ENCODE measurements around the gene PXT1.
"Not testable (repeated sequence)": the region's sequence is repeated elsewhere in the genome, so short reads cannot be mapped to it uniquely, and the experiment has no call there.

Gene PXT1

GRCh38 chr6:36442671-36443470, at the start of gene PXT1, which contains the start of gene KCTD20:
Gene PXT1 (minus strand): TSS chr6:36442854. CDS start chr6:36426082, 16,772 bp downstream.
Gene KCTD20 (plus strand): TSS chr6:36443000. CDS start chr6:36470098, 27,098 bp downstream.
- peak; percentile 14 for DNase-seq

- no peak for DNase-seq
Observed at GRCh38 chr6:36492092-36492491, 49.4 kb upstream of the PXT1 start.

GRCh38 chr6:36491378-36491965, 48.8 kb upstream of the PXT1 start:
- no peak for DNase-seq

GRCh38 chr6:36489426-36489825, 46.8 kb upstream of the PXT1 start:
- no peak for DNase-seq

GRCh38 chr6:36488221-36488620, 45.6 kb upstream of the PXT1 start:
- no peak for DNase-seq

- no peak for DNase-seq
Observed at GRCh38 chr6:36487698-36488097, 45.0 kb upstream of the PXT1 start.

- no peak for DNase-seq
Observed at GRCh38 chr6:36484736-36485135, 42.1 kb upstream of the PXT1 start.

GRCh38 chr6:36483326-36483725, 40.7 kb upstream of the PXT1 start:
- not testable (repeated sequence) for DNase-seq

GRCh38 chr6:36479256-36479655, 36.6 kb upstream of the PXT1 start:
- DNase-seq, result no peak

GRCh38 chr6:36478051-36478526, 35.4 kb upstream of the PXT1 start:
- no peak for DNase-seq

GRCh38 chr6:36469946-36470345, 27.3 kb upstream of the PXT1 start:
- no peak for DNase-seq

GRCh38 chr6:36469148-36469661, 26.6 kb upstream of the PXT1 start:
- no peak for DNase-seq

- DNase-seq, result no peak
Observed at GRCh38 chr6:36467625-36468024, 25.0 kb upstream of the PXT1 start.

GRCh38 chr6:36464233-36464632, 21.6 kb upstream of the PXT1 start:
- DNase-seq, result no peak

- no peak for DNase-seq
Observed at GRCh38 chr6:36463676-36464075, 21.0 kb upstream of the PXT1 start.

- DNase-seq, result no peak
Observed at GRCh38 chr6:36461646-36462045, 19.0 kb upstream of the PXT1 start.

- DNase-seq, result no peak
Observed at GRCh38 chr6:36460916-36461315, 18.3 kb upstream of the PXT1 start.

GRCh38 chr6:36459501-36459900, 16.8 kb upstream of the PXT1 start:
- no peak for DNase-seq

GRCh38 chr6:36455486-36456027, 12.9 kb upstream of the PXT1 start:
- DNase-seq, result no peak

GRCh38 chr6:36452897-36453296, 10.2 kb upstream of the PXT1 start:
- DNase-seq, result not testable (repeated sequence)

- DNase-seq, result not testable (repeated sequence)
Observed at GRCh38 chr6:36449173-36449572, 6.5 kb upstream of the PXT1 start.

- DNase-seq, result no peak
Observed at GRCh38 chr6:36445621-36446020, 3.0 kb upstream of the PXT1 start.

GRCh38 chr6:36444470-36444869, 1.8 kb upstream of the PXT1 start:
- no peak for DNase-seq
